ENCODE data around the gene GHR.

Gene GHR

DNA sequence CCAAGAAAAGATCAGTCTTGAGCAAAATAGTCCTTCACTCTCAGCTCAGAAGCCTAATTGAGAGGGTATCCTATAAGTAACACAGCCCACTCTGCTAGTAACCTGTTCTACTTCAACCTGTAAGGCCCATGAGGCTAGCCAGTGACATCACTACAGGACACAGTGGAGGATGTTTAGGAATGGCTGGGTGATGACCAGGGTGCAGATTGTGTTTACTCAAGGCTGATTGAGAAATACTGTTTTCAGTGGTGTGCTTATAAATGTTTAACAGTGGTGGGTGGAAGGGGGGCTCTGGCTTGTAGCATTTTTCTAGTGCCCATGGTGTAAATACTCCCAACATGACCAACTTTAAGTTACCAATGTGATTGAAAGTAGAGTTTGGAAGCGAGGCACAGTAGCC, 173.6 kb downstream of the GHR start:
- in situ Hi-C loops (cut with MboI; ENCODE audit: low sequenced_read_pairs) = no loop called here

DNA sequence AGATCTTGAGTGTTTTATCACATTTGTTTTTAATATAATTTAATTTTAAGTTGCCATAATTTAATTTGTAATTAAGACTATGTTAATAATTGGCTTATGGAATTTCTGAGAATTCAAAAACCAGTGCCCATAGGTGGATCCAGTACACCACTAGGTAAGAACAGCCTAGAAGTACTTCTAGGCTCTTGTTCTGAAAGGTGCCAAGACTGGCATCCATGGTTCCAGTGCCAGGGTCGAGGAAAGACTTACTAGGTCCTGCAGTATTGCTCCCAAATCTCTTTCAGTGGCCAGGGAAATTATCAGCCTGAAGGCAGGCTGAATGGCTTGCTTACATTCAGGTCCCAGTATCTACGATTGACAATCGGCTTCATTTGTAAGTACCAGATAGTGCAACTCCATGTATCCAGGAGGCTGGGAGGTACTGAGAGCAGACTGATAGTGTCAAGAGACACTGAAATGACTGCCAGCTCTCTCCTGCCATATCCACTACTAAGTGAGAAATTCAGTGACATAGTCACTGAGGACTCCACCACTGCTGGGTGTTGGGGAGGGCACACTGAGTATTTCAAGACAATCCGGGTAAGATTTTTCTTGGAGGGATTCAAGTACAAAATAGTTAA, 174.2 kb downstream of the GHR start:
- in situ Hi-C loops (cut with MboI; ENCODE audit: low sequenced_read_pairs) = no loop called here

DNA sequence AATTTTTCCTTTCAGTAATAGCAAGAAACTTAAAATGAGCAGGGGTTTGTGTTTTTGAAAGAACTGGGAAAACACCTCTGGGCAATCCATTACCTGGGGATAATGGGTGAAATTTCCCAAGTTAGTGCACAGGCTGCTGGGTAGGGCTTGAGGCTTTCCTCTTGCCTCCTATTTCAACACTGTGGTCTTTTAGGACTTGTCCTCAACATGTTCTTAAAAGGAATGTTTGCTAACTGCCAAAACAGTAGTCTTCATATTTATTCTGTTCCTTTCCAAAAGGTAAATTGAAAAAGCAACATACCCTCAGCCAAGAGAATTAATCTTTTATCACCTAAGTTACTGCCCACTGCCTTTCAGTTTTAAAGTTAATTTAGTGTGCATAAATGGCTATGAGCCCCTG, 175.1 kb downstream of the GHR start:
- in situ Hi-C loops (cut with MboI; ENCODE audit: low sequenced_read_pairs) = no loop called here

DNA sequence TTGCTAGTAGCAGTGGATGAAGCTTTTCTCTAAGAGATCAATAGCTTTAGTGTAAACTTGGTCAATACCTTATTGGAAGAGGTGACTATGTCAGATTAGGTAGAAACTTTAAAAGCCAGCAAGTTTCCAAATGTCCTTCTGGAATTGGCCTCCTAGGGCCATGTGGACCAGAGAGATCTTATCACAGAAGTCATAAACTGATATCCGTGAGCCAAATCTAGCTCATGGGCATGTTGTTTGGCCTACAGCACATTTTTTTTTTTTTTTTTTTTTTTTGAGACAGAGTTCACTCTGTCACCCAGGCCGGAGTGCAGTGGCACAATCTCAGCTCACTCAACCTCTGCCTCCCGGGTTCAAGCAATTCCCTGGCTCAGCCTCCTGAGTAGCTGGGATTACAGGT, 175.9 kb downstream of the GHR start:
- in situ Hi-C loops (cut with MboI; ENCODE audit: low sequenced_read_pairs) = no loop called here

DNA sequence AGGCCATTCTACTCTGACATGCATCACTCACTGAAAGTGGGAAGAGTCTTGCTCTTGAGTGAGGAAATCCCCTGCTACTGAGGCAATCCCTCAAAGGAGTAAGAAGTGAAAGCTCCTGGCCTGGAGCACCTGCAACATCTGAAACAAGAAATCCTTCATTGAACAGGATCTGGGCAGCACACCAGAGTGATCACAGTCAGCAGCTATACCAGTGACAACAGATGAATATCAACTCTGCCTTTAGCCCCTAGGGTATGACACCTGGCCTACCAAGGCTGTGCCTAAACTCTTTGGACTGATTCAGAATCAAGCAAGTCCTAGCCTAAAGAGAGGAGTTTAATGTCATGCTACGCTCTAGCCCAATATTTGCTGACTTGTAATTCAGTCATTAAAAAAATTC, 177.2 kb downstream of the GHR start:
- in situ Hi-C loops (cut with MboI; ENCODE audit: low sequenced_read_pairs) = no loop called here

DNA sequence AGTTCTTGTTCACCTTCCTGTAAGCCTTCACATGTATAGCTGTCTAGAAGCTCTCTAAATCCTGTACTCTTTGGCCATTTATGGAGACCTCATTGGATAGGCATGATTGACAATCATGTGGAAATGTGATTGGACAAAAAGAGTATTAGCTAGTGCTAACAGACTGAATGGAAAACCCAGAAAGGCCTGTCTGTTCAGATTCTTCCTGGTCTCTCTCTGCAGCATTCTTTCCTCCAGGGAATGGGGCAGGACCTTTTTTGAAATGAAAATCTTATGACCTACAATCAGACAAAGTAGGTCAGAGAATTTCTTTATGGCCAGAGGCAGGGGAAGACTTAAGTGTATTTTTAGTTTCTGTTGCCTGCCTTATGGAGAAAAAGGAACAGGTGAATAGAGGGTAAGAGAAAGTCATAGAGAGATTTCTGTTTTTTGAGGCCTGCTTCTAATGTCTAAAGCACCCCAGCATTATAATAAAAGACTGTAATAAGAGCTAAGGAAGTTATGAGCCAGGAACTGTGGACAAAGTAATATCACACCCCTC, 181.0 kb downstream of the GHR start:
- in situ Hi-C loops (cut with MboI; ENCODE audit: low sequenced_read_pairs) = no loop called here

DNA sequence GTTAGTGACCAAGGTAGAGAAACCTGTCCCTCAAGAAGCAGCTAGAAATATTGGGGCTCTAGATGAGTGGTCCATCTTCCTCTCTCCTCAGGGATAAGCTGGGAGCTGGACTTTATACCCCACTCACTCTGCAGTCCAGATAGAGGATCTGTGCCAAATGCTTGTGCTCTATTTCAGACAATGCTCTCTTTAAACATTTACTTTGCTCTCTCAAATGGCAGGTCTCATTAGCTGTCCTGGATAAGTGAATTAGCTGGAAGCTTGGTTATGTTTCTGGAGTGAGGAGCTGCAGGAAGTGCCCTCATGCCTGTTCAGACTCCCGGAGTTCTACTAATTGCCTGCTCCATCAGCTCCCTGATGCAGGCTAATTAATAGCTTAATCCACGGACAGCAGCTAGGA, 182.3 kb downstream of the GHR start:
- in situ Hi-C loops (cut with MboI; ENCODE audit: low sequenced_read_pairs) = no loop called here

DNA sequence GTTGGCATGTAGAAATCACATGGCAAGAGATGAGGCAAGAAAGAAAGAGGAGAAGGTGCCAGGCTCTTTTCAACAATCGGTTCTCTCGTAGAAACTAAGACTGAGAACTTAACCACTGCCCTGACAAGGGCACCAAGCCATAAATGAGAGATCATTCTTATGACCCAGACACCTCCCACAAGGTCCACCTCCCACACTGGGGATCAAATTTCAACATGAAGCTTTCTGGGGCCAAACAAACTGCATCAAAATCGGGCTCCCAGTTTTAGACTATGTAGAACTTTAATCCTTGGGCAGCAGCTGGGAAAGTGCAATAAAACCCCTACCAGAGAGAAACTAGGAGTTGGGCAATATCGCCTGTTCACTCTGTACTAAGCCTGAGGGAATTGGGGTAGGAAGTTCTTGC, 183.2 kb downstream of the GHR start:
- in situ Hi-C loops (cut with MboI; ENCODE audit: low sequenced_read_pairs) = no loop called here

DNA sequence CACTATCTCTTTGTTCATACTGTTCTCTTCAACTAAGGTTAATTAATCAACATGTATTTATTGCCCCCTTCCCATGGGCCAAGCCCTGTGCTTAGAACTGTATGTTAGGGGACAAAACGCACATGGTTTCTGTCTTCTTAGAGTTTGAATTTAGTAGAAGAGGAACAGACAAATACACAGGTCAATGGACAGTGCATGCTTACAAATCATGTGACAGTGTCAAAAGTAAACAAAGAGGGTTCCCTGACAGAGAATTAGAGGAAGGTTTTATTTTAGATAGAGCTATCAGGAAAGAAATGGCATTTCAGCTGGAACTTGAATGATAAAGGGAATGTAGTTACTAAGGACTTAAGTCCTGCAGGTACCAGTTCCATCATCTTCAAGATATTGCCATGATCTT, 188.2 kb downstream of the GHR start:
- in situ Hi-C loops (cut with MboI; ENCODE audit: low sequenced_read_pairs) = no loop called here

DNA sequence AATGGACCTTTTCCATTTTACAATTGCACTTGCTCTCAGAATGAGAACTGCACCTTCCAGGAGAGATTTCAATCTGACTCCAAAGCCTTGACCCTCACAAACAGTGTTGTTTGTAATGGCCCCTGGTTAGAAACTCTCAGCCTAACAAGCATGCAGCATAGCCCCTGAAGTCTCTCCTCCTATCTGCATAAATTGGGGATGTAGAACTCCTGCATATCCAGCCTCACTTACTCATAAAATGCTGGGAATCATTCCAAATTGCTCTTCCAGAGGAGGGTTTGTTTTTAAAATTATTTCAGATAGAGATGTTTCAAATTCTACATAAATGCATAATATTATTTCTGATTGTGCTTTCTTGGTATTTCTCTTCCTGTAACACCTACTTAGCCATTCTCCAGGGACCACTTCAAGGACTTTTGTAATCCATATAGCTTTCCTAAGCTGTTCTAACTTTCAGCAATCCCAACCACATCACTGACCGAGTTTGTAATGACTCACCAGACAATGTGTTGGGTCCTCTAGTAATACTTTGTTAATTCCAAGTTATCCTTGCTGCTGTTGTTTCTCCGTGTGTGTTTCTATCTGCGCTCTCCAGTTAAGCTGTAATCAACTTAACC, 189.6 kb downstream of the GHR start:
- in situ Hi-C loops (cut with MboI; ENCODE audit: low sequenced_read_pairs) = no loop called here

DNA sequence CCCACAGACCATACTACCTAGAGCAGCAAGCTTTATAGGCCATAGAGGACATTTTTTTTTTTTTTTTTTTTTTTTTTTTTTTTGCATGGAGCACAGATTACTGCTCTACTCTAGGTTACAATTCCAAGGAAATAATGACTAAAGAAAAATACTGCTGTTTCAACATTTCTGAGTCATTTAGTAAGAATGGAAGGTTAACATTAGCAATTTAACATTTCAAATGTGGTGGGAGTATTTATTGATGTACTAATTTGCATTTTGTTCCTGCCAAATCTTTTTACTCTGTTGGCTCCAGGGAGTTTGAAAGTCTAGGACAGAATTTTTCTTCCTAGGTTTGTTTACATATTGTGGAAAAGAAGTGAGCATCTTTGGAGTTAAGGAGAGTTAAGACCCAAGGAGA, 191.3 kb downstream of the GHR start:
- in situ Hi-C loops (cut with MboI; ENCODE audit: low sequenced_read_pairs) = no loop called here

DNA sequence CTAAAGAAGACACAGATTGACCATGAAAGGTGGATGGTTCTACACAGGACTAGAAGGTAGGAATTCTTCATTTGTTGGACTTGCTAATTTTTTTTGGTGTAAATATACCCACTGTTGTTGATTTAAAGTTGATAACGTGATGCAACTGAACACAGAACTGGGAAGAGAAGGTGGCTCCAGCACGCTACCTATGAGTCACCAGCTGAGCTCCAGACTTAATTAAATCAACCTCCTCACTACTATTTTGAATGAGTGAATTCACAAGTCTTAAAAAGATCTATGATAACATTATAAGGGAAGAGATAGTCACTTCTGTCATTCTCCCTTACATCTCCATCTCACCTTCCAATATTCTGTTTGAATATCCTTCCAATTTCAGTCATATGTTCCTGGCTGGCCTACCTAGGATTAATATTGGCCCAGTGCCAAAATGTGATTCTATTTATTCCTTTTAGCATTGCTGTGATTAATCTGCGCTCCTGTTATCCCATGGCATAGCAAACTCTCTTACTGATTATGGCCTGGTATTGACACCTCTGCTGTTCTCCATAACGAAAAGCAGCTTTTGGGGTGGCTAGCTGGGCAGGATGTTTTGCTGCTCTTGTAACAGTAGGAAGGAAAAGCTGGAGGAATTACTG, 197.5 kb downstream of the GHR start:
- in situ Hi-C loops (cut with MboI; ENCODE audit: low sequenced_read_pairs) = no loop called here

DNA sequence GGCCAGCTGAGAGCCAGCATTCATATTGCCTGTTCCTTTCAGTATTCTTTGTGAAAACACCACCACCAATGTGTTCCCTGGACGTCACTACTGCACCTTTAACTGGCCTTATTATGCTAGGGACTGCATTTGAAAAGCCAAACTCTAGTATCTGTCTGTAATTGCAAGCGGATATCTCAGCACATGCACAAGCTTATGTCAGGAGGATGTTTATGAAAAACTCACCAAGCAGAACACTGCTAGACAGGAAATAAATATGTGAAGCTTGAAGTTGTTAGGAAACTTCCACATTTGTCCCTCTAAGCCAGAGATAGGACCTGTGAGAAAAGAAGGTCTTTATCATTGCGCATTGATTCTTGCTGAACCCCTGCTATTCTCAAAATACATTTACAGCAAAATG, 198.0 kb downstream of the GHR start:
- in situ Hi-C loops (cut with MboI; ENCODE audit: low sequenced_read_pairs) = no loop called here

DNA sequence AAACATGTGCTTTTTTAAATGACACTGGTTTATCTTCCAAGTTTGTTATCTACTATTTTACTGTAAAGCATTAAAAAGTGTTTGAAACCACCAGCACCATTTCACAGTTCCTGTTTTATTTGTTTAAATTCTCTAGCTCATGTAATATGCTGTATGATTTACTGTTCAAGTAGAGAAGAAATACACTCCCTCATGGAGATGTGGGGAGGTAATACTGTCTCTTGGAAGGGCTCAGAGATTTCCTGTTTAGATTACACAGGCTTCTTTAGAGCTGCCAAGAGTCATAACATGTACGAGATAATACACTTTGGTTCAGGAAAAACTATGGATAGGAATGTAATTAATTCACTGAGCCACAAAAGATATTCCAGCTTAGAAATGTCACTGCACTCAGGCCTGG, 198.4 kb downstream of the GHR start:
- in situ Hi-C loops (cut with MboI; ENCODE audit: low sequenced_read_pairs) = no loop called here

DNA sequence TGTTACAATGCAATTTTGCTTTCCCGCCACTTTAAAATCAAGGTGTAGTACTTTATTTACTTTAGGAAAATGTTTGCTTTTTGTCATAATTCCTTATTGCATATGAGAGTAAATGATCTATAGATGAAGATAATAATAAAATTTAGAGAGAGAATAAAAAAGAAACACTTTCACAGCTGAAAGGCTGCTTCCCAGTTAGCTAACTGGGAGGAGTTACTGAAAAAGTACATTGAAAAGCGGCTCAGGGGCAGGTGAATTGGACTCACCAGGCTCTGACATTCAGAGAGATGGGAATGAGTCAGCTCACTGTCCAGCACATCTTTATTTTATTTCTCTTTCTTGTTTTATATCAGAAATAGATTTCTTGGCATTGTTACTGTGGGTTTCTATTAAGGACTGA, 201.7 kb downstream of the GHR start:
- in situ Hi-C loops (cut with MboI; ENCODE audit: low sequenced_read_pairs) = no loop called here

DNA sequence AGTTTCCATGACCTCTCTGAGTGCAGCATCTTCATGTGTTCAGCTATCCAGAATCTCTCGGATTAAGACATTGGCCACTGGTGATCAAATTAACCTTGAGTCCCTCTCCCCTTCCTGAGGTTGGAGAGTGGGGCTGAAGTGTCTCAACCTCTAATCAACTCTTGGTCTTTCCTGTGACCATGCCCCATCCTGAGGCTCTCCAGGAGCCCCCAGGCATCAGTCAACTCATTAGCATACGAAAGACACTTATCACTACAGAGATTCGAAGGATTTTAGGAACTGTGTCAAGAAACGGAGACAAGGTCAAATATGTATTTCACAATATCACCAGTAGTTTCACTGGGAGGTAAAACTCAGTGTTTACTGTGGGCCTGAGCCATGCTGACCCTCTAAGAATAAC, 203.2 kb downstream of the GHR start:
- in situ Hi-C loops (cut with MboI; ENCODE audit: low sequenced_read_pairs) = no loop called here

DNA sequence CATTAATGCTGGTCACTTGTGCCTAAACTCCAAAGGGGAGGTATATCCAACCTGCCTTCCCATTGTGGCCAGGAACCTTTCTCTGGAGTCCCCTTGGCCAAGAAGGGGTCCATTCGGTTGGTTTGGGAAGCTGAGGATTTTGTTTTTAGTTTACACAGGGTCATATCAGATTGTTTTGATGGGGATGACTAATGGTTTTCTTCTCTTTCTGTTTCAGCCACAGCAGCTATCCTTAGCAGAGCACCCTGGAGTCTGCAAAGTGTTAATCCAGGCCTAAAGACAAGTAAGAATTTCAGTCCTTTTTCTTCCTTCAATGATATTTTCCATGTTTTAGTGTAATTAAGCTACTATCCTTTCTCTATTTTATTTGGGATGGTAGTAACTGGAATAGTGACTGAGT, 205.6 kb downstream of the GHR start:
- in situ Hi-C loops (cut with MboI; ENCODE audit: low sequenced_read_pairs) = no loop called here

DNA sequence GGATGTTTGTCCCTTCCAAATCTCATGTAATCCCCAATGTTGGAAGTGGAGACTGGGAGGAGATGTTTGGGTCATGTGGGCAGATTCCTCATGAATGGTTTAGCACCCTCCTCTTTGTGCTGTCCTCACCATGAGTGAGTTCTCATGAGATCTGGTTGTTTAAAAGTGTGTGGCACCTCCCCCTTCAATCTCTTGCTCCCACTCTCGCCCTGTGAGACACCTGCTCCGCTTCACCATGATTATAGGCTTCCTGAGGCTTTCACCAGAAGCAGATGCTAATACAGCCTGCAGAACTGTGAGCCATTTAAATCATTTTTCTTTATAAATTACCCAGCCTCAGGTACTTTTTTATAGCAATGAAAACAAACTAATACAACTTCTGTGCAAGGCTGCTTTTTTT, 206.0 kb downstream of the GHR start:
- in situ Hi-C loops (cut with MboI; ENCODE audit: low sequenced_read_pairs) = no loop called here

DNA sequence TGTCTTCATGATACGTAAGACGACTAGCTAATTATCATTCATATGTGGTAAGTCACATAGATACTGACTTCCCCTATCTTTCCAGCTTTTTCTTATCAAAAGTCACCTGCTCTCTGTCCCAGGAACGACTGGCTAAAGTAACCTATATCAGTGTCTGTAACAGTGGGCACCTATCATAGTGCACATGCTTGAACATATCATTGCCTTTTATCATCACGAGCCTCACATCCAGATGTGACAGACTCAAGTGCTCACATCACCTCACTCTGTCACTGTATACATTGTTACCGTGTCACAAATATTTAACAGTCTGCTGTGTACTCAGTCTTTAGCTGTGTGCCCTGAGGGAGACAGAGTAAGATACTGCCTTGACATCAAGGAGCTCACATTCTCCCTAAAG, 208.0 kb downstream of the GHR start:
- in situ Hi-C loops (cut with MboI; ENCODE audit: low sequenced_read_pairs) = no loop called here

DNA sequence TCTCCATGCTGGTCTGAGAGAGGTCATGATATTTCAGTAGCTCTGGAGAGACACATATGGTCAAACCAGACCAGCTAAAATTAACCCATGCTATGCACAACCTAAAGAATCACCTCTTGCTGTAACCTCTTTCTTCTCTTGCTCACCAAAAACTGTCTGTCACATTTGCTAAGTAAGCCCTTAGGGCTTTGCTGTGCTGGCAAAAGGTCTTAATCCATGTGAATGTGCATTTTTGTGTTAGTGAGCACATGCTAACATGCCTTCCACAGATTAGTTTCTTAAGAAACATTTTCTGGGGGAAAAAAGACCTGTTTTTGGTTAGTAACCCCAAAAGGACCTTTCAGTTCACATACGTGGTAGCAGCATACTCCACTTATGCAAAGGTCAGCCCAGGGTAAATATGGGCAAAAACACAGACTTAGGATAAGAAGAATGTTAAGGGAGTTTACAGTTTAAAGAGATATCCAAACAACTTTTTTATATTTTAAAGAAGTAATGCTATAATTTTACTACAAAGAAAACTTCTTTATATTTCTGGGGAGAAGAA, 209.2 kb downstream of the GHR start:
- in situ Hi-C loops (cut with MboI; ENCODE audit: low sequenced_read_pairs) = no loop called here

DNA sequence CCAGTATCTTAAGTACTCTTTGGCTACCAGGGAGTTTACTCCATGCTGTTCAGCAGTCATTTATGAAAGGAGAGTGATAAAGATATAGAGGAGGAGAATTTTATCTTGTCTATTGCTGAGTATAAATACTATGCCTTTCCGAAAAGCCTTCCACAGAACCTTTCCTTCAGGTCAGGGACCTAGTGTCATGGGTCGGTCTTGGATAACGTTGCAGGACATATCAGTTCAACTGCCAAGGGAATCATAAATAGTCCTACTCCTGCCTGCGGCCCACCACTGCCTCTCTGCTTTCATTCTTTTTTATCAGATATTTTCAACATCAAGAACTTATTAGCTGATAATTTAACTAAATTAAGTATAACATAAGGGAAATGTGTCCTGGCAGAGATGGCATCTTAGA, 211.3 kb downstream of the GHR start:
- in situ Hi-C loops (cut with MboI; ENCODE audit: low sequenced_read_pairs) = no loop called here

DNA sequence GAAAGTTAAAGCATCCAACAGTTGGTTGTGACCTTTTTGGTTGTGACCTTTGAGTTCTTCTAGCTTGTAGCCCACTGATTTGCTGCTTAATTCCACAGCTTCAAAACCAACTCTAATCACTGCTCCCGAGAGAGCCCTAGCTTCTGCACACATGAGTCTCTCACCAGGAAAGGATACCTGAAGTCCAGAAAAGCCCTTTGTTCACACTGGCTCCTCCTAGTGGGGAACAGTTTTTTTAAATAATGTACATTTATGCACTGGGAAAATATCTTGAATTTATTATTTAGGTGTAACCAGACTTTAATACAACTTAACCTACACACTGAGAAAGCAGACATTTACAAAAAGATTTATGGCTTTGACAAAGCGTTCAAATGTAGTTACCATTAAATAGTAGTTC, 213.2 kb downstream of the GHR start:
- in situ Hi-C loops (cut with MboI; ENCODE audit: low sequenced_read_pairs) = no loop called here

Data from HL-60/S4 treated with retinoic acid at 250 ng/mL for 4 days and 3 days (cell line).